Activated CD8-positive, alpha-beta memory T cell treated with anti-CD3 and anti-CD28 coated beads, Interleukin-2, amount 10 ng/mL, durations not matched to agents 7 days and 5 days (primary cell): ENCODE measurements around the gene BNC2. TPM values are rescaled to one million over a fixed set of nuclear protein-coding genes. Genes with fewer than 3 reads are reported as not detected.

Source experiments
- ATAC-seq: fragments of 150-1000 bp; cut with Tn5 transposase; one replicate; pipeline ENCODE4 v1.10.0; 2021; ENCODE audit warnings: moderate library complexity
- CTCF ChIA-PET: fragments of 350-600 bp; sonication (Branson Sonifier 250); formaldehyde crosslinking; loops from one replicate; lab custom pipeline; 2021; ENCODE audit warnings: antibody characterized with exemption; lab: Charles Lee
- DNase-seq: peaks from one replicate; pipeline ENCODE4 v3.0.0-alpha.2; 2020
- H3K27ac Mint-ChIP-seq: one replicate; pipeline ENCODE4 v1.8.0; 2021; ENCODE audit warnings: mild to moderate bottlenecking, mixed read lengths
- H3K27me3 Mint-ChIP-seq: one replicate; pipeline ENCODE4 v1.8.0; 2021; ENCODE audit warnings: mixed read lengths
- H3K36me3 Mint-ChIP-seq: one replicate; pipeline ENCODE4 v1.8.0; 2021; ENCODE audit warnings: mild to moderate bottlenecking, mixed read lengths
- H3K4me1 Mint-ChIP-seq: one replicate; pipeline ENCODE4 v1.8.0; 2021; ENCODE audit warnings: mixed read lengths
- H3K4me3 Mint-ChIP-seq: one replicate; pipeline ENCODE4 v1.8.0; 2021; ENCODE audit warnings: mild to moderate bottlenecking, moderate library complexity, mixed read lengths
- H3K9me3 Mint-ChIP-seq: one replicate; pipeline ENCODE4 v1.8.0; 2022; ENCODE audit warnings: low read depth, mixed read lengths
- total RNA-seq, 2 experiments: library from RNA; stranded (reverse); gene quantifications; one replicate each; pipeline ENCODE4 v1.2.3, GENCODE V29; 2021

BNC2 gene
- total RNA-seq, 2 experiments from 2014 or later = not detected

- Mint-ChIP-seq H3K27me3 (no peaks in the 10 kb centered on the region), H3K27ac (no peak overlapping the region), H3K36me3 (no peaks in the 10 kb centered on the region), H3K4me3 (no peak overlapping the region), H3K4me1 (no peaks in the 10 kb centered on the region), H3K9me3 (no peaks in the 10 kb centered on the region)
- no peak for ATAC-seq
- DNase-seq = no peak
- CTCF ChIA-PET = no interaction called here
Measured at GRCh38 chr9:16640649-16641048, 229.8 kb downstream of the BNC2 start.

GRCh38 chr9:16639644-16640043 is 230.8 kb downstream of the BNC2 start:
- Mint-ChIP-seq H3K27me3 (no peaks in the 10 kb centered on the region), H3K9me3 (no peaks in the 10 kb centered on the region), H3K4me3 (no peak overlapping the region), H3K4me1 (no peaks in the 10 kb centered on the region), H3K36me3 (no peaks in the 10 kb centered on the region), H3K27ac (no peak overlapping the region)
- DNase-seq = no peak
- CTCF ChIA-PET = no interaction called here
- no peak for ATAC-seq

DNA sequence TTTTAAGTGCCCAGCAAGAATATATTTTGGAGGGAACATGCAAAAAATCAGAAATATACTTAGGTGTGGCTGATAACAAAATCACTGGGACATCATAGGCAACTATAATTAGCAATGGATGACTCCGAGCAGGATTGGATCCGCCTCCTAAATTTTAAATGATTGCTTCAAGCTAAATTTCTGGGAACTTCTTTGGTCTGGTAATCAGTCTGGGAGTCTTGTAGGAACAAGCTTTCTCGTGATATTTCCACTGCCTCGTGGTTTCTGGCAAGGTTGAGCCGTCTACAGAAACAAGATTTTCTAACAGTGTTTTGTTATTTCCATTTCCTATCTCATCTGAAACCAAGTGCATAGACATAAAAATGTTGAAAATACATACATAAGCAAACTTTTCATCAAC is 232.6 kb downstream of the BNC2 start:
- Mint-ChIP-seq H3K36me3 (no peaks in the 10 kb centered on the region), H3K27me3 (no peaks in the 10 kb centered on the region), H3K4me1 (no peaks in the 10 kb centered on the region), H3K4me3 (no peak overlapping the region), H3K27ac (no peak overlapping the region), H3K9me3 (peaks cover 1% of the 10 kb centered on the region)
- DNase-seq (no peak), ATAC-seq (no peak)
- CTCF ChIA-PET = no interaction called here

- peaks cover 2% of the 10 kb centered on the region for H3K9me3 Mint-ChIP-seq
Measured at GRCh38 chr9:16637218-16637617, 233.3 kb downstream of the BNC2 start.

GRCh38 chr9:16633794-16634193 is 236.7 kb downstream of the BNC2 start:
- no peak overlapping the region for H3K27ac Mint-ChIP-seq
- ATAC-seq = no peak
- H3K27me3 Mint-ChIP-seq = no peaks in the 10 kb centered on the region
- H3K4me3 Mint-ChIP-seq = no peak overlapping the region
- no peak for DNase-seq
- H3K9me3 Mint-ChIP-seq = peaks cover 9% of the 10 kb centered on the region
- H3K4me1 Mint-ChIP-seq = no peaks in the 10 kb centered on the region
- CTCF ChIA-PET = no interaction called here
- no peaks in the 10 kb centered on the region for H3K36me3 Mint-ChIP-seq

More at GRCh38 chr9:16637218-16637617, 233.3 kb downstream of the BNC2 start:
- Mint-ChIP-seq H3K27ac (no peak overlapping the region), H3K4me1 (no peaks in the 10 kb centered on the region), H3K4me3 (no peak overlapping the region), H3K36me3 (no peaks in the 10 kb centered on the region), H3K27me3 (no peaks in the 10 kb centered on the region)
- ATAC-seq (no peak), DNase-seq (no peak)
- CTCF ChIA-PET = no interaction called here

DNA sequence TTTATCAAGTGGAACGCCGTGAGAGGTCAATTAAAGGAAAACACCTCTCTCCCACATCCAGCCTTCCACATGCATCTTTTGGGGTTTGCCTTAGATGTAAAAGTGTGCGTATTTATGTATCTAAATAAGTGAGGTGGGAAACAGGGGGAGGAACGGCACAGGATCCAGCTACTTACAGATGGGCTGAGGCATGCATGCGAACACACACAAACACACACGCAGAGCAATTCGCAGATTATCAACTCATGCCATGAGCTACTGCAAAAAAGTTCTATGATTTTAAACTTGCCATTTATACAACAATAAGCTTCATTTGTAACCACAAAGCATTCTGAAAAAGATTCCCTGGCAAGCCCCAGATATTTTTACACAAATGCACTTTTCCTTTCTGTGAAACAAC is 242.1 kb downstream of the BNC2 start:
- H3K27me3 Mint-ChIP-seq = no peaks in the 10 kb centered on the region
- ATAC-seq (no peak), DNase-seq (no peak)
- CTCF ChIA-PET = no interaction called here
- H3K9me3 Mint-ChIP-seq = peaks cover 7% of the 10 kb centered on the region
- H3K4me3 Mint-ChIP-seq = no peak overlapping the region
- no peak overlapping the region for H3K27ac Mint-ChIP-seq
- H3K4me1 Mint-ChIP-seq = no peaks in the 10 kb centered on the region
- no peaks in the 10 kb centered on the region for H3K36me3 Mint-ChIP-seq

- no peaks in the 10 kb centered on the region for H3K4me1 Mint-ChIP-seq
- H3K4me3 Mint-ChIP-seq = no peak overlapping the region
- H3K9me3 Mint-ChIP-seq = peaks cover 7% of the 10 kb centered on the region
- no peak overlapping the region for H3K27ac Mint-ChIP-seq
- ATAC-seq (no peak), DNase-seq (no peak)
- H3K36me3 Mint-ChIP-seq = no peaks in the 10 kb centered on the region
- CTCF ChIA-PET = no interaction called here
- H3K27me3 Mint-ChIP-seq = no peaks in the 10 kb centered on the region
Measured at GRCh38 chr9:16627967-16628366, 242.5 kb downstream of the BNC2 start.

- H3K9me3 Mint-ChIP-seq = peaks cover 7% of the 10 kb centered on the region
- no peak overlapping the region for H3K27ac Mint-ChIP-seq
Measured at GRCh38 chr9:16627521-16627920, 242.9 kb downstream of the BNC2 start.

DNA sequence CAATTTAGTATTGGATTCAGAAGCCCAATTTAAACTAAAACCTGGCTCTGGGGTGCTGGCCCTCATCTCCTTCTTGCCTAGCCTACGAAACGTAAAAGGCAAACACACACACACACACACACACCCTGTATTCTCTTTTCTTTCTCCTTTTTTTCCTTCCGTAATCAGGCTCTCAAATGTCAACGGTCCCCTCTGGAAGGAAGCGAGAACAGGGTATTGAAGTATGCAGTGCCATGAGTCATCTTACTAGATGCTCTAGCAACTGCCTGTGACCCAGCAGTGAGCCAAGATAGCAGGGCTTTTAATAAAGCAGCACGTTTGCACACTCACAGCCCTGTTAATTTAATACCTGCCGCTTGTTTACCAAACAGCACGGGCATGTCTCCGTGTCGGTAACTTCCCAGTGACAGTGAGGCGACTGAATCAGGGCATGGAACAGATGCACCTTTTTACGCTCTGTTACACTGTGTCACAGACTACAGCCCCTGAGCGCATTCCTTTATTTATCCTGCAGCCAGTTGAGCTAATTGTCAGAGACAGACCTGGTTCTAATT is 243.8 kb downstream of the BNC2 start:
- DNase-seq = no peak
- H3K36me3 Mint-ChIP-seq = no peaks in the 10 kb centered on the region
- no peaks in the 10 kb centered on the region for H3K27me3 Mint-ChIP-seq
- CTCF ChIA-PET = no interaction called here
- no peaks in the 10 kb centered on the region for H3K4me1 Mint-ChIP-seq
- no peak for ATAC-seq
- H3K4me3 Mint-ChIP-seq = no peak overlapping the region
- H3K27ac Mint-ChIP-seq = no peak overlapping the region
- peaks cover 5% of the 10 kb centered on the region for H3K9me3 Mint-ChIP-seq

More at GRCh38 chr9:16627521-16627920, 242.9 kb downstream of the BNC2 start:
- Mint-ChIP-seq H3K27me3 (no peaks in the 10 kb centered on the region), H3K4me1 (no peaks in the 10 kb centered on the region), H3K36me3 (no peaks in the 10 kb centered on the region), H3K4me3 (no peak overlapping the region)
- CTCF ChIA-PET = no interaction called here
- DNase-seq = no peak
- no peak for ATAC-seq

- no peak for DNase-seq
- H3K27ac Mint-ChIP-seq = no peak overlapping the region
- H3K4me3 Mint-ChIP-seq = no peak overlapping the region
- ATAC-seq = no peak
- H3K36me3 Mint-ChIP-seq = no peaks in the 10 kb centered on the region
- peaks cover 6% of the 10 kb centered on the region for H3K9me3 Mint-ChIP-seq
- CTCF ChIA-PET = no interaction called here
- no peaks in the 10 kb centered on the region for H3K27me3 Mint-ChIP-seq
- H3K4me1 Mint-ChIP-seq = no peaks in the 10 kb centered on the region
Measured at GRCh38 chr9:16625811-16626210, 244.7 kb downstream of the BNC2 start.

- H3K4me3 Mint-ChIP-seq = no peak overlapping the region
- no peaks in the 10 kb centered on the region for H3K4me1 Mint-ChIP-seq
- H3K9me3 Mint-ChIP-seq = peaks cover 7% of the 10 kb centered on the region
- no peak overlapping the region for H3K27ac Mint-ChIP-seq
- CTCF ChIA-PET = no interaction called here
- DNase-seq (no peak), ATAC-seq (no peak)
- H3K27me3 Mint-ChIP-seq = no peaks in the 10 kb centered on the region
- no peaks in the 10 kb centered on the region for H3K36me3 Mint-ChIP-seq
Measured at GRCh38 chr9:16625161-16625631, 245.3 kb downstream of the BNC2 start.

DNA sequence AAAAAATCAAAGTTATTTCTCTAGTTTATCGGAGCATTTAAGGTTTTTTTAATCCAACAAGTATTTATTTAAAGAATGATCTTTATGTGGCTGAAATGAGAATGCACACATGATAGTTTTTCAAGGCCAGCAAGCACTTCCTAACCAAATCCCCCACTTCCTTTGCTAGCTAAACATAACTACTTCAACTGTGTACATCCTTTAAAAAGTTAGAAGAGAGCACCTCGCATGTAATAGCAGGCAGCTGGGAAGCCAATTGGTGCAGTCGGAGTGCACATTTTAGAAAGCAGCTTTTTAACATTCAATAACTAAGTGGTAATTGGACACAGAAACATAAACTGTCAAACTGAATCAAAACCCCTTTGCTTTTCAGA is 245.7 kb downstream of the BNC2 start:
- H3K4me3 Mint-ChIP-seq = no peak overlapping the region
- no peak overlapping the region for H3K27ac Mint-ChIP-seq
- no peaks in the 10 kb centered on the region for H3K27me3 Mint-ChIP-seq
- DNase-seq = no peak
- CTCF ChIA-PET = no interaction called here
- no peak for ATAC-seq
- H3K4me1 Mint-ChIP-seq = no peaks in the 10 kb centered on the region
- peaks cover 7% of the 10 kb centered on the region for H3K9me3 Mint-ChIP-seq
- H3K36me3 Mint-ChIP-seq = no peaks in the 10 kb centered on the region

DNA sequence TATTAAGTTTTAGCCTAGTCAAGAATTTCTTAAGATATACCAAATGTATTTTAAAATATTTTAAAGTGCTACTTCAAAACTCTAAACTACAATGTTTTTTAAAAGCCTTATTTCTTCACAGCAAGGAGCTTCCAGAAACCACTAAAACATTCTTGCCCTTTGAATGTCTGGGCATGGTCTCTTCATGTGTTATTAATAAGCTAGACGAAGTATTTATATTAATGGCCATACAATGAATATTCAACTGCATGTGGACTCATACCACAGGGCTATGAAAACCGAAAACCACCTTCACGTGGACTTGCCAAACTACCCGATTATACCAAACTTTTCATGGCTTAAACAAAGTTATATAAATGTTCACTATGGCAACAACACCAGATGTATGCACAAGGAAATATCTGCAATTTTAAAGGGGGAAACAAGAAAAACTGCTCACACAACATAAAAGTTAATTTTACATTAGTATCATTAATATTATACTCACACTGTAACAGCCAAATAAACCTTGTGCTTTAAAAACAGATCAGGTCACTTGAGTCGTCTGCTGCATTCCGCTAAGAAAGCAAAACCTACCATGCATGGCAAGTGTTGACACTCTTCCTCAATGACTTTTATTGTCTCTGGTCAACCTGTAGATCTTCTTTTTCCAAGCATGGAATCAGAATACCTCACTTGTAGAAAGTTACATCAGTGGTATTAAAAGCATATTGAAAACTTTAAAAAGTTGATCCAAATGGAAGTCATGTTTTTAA is 246.3 kb downstream of the BNC2 start:
- Mint-ChIP-seq H3K9me3 (peaks cover 2% of the 10 kb centered on the region), H3K4me1 (no peaks in the 10 kb centered on the region), H3K36me3 (no peaks in the 10 kb centered on the region), H3K27ac (no peak overlapping the region), H3K4me3 (no peak overlapping the region), H3K27me3 (no peaks in the 10 kb centered on the region)
- DNase-seq (no peak), ATAC-seq (no peak)
- CTCF ChIA-PET = no interaction called here

- ATAC-seq (no peak), DNase-seq (no peak)
- CTCF ChIA-PET = no interaction called here
- Mint-ChIP-seq H3K36me3 (no peaks in the 10 kb centered on the region), H3K4me1 (no peaks in the 10 kb centered on the region), H3K9me3 (peaks cover 2% of the 10 kb centered on the region), H3K4me3 (no peak overlapping the region), H3K27ac (no peak overlapping the region), H3K27me3 (no peaks in the 10 kb centered on the region)
Measured at GRCh38 chr9:16622541-16622940, 247.9 kb downstream of the BNC2 start.
